ENCODE measurements around the gene GTF2I. TPM values are rescaled to one million over a fixed set of nuclear protein-coding genes. Genes with fewer than 3 reads are reported as not detected.
"Not testable (repeated sequence)": the region's sequence is repeated elsewhere in the genome, so short reads cannot be mapped to it uniquely, and the experiment has no call there.

Gene GTF2I
- total RNA-seq, 1 donor from 2014 or later = 107 TPM

- DNase-seq (ENCODE audit: low read depth in 2 of 2) = not testable (repeated sequence)
These were observed 116.5 kb downstream of the GTF2I start, which contains the start of gene NCF1 for GRCh38 chr7:74773760-74774750. TSS of gene NCF1 (plus strand) at chr7:74774011. CDS start at chr7:74774032, 21 bp downstream.

- DNase-seq (ENCODE audit: low read depth in 2 of 2) = not testable (repeated sequence)
These were observed 117.6 kb downstream of the GTF2I start for GRCh38 chr7:74775111-74775510.

- DNase-seq (ENCODE audit: low read depth in 2 of 2) = not testable (repeated sequence)
These were observed 121.5 kb downstream of the GTF2I start for GRCh38 chr7:74779053-74779452.

- DNase-seq (ENCODE audit: low read depth in 2 of 2) = not testable (repeated sequence)
These were observed 124.2 kb downstream of the GTF2I start for GRCh38 chr7:74781746-74782145.

- not testable (repeated sequence) for DNase-seq (ENCODE audit: low read depth in 2 of 2)
These were observed 126.1 kb downstream of the GTF2I start for GRCh38 chr7:74783595-74783994.

GRCh38 chr7:74788369-74789150 is 131.0 kb downstream of the GTF2I start:
- peak; percentile 87 for DNase-seq (ENCODE audit: low read depth in 2 of 2)

GRCh38 chr7:74789200-74789736 is 131.8 kb downstream of the GTF2I start:
- DNase-seq (ENCODE audit: low read depth in 2 of 2) = not testable (repeated sequence)

GRCh38 chr7:74797848-74798622 is 140.5 kb downstream of the GTF2I start:
- not testable (repeated sequence) for DNase-seq (ENCODE audit: low read depth in 2 of 2)

- not testable (repeated sequence) for DNase-seq (ENCODE audit: low read depth in 2 of 2)
These were observed 141.1 kb downstream of the GTF2I start for GRCh38 chr7:74798644-74799043.

Other genes with a start within 250 kb of the GTF2I start
- gene GTF2IRD1, start 203.8 kb upstream of the GTF2I start, total RNA-seq = 4.6 and 5.2 TPM in 2 replicates
- not detected in 2 replicates for gene NCF1, start 116.3 kb downstream of the GTF2I start, total RNA-seq
- gene GTF2IRD2, start 193.9 kb downstream of the GTF2I start, total RNA-seq = 4.6 and 5.4 TPM in 2 replicates

Measured in lung microvascular endothelial cell (primary cell).